ENCODE measurements around the gene INPP4B.

The INPP4B gene

GRCh38 chr4:142265946-142266345 is 580.2 kb downstream of the INPP4B start:
- H3K36me3 ChIP-seq (ENCODE audit: insufficient read depth) = no peaks in the 10 kb centered on the region
- H3K27ac ChIP-seq = no peak overlapping the region
- no peaks in the 10 kb centered on the region for H3K4me1 ChIP-seq (ENCODE audit: low read depth, poor library complexity, severe bottlenecking)
- no peaks in the 10 kb centered on the region for H3K27me3 ChIP-seq (ENCODE audit: insufficient read depth, low read depth)
- H4K20me1 ChIP-seq (ENCODE audit: insufficient read depth) = no peaks in the 10 kb centered on the region
- H2AFZ ChIP-seq (ENCODE audit: low read depth) = no peak overlapping the region
- no peak overlapping the region for H3K9ac ChIP-seq
- H3K4me3 ChIP-seq (IDR thresholded peaks at IDR 0.05; ENCODE audit: insufficient read depth, low read depth, low read length) = no peak overlapping the region
- no peak overlapping the region for H3K4me2 ChIP-seq
- TF ChIP-seq CTCF (conservative IDR thresholded peaks at IDR 0.05; ENCODE audit: low read depth, low read length) = no peak
- no peaks in the 10 kb centered on the region for H3K79me2 ChIP-seq (ENCODE audit: insufficient read depth, low read depth)

GRCh38 chr4:142265536-142265935 is 580.6 kb downstream of the INPP4B start:
- Histone ChIP-seq H2AFZ (ENCODE audit: low read depth) (no peak overlapping the region), H3K36me3 (ENCODE audit: insufficient read depth) (no peaks in the 10 kb centered on the region), H3K4me1 (ENCODE audit: low read depth, poor library complexity, severe bottlenecking) (no peaks in the 10 kb centered on the region), H3K27ac (no peak overlapping the region), H3K9ac (no peak overlapping the region), H4K20me1 (ENCODE audit: insufficient read depth) (no peaks in the 10 kb centered on the region), H3K4me3 (IDR thresholded peaks at IDR 0.05; ENCODE audit: insufficient read depth, low read depth, low read length) (no peak overlapping the region), H3K4me2 (no peak overlapping the region), H3K27me3 (ENCODE audit: insufficient read depth, low read depth) (no peaks in the 10 kb centered on the region), H3K79me2 (ENCODE audit: insufficient read depth, low read depth) (no peaks in the 10 kb centered on the region)
- TF ChIP-seq CTCF (conservative IDR thresholded peaks at IDR 0.05; ENCODE audit: low read depth, low read length) = no peak

- no peak overlapping the region for H3K27ac ChIP-seq
- no peak overlapping the region for H2AFZ ChIP-seq (ENCODE audit: low read depth)
- no peak for TF ChIP-seq CTCF (conservative IDR thresholded peaks at IDR 0.05; ENCODE audit: low read depth, low read length)
- no peaks in the 10 kb centered on the region for H3K79me2 ChIP-seq (ENCODE audit: insufficient read depth, low read depth)
- no peaks in the 10 kb centered on the region for H3K36me3 ChIP-seq (ENCODE audit: insufficient read depth)
- no peaks in the 10 kb centered on the region for H4K20me1 ChIP-seq (ENCODE audit: insufficient read depth)
- no peak overlapping the region for H3K9ac ChIP-seq
- no peak overlapping the region for H3K4me2 ChIP-seq
- no peaks in the 10 kb centered on the region for H3K27me3 ChIP-seq (ENCODE audit: insufficient read depth, low read depth)
- H3K4me3 ChIP-seq (IDR thresholded peaks at IDR 0.05; ENCODE audit: insufficient read depth, low read depth, low read length) = no peak overlapping the region
- no peaks in the 10 kb centered on the region for H3K4me1 ChIP-seq (ENCODE audit: low read depth, poor library complexity, severe bottlenecking)
Measured at GRCh38 chr4:142264961-142265360, 581.1 kb downstream of the INPP4B start.

- Histone ChIP-seq H2AFZ (ENCODE audit: low read depth) (no peak overlapping the region), H3K4me3 (IDR thresholded peaks at IDR 0.05; ENCODE audit: insufficient read depth, low read depth, low read length) (no peak overlapping the region), H3K9ac (no peak overlapping the region), H3K79me2 (ENCODE audit: insufficient read depth, low read depth) (no peaks in the 10 kb centered on the region), H3K27me3 (ENCODE audit: insufficient read depth, low read depth) (no peaks in the 10 kb centered on the region), H3K36me3 (ENCODE audit: insufficient read depth) (no peaks in the 10 kb centered on the region), H4K20me1 (ENCODE audit: insufficient read depth) (no peaks in the 10 kb centered on the region), H3K27ac (no peak overlapping the region), H3K4me1 (ENCODE audit: low read depth, poor library complexity, severe bottlenecking) (no peaks in the 10 kb centered on the region), H3K4me2 (no peak overlapping the region)
- TF ChIP-seq CTCF (conservative IDR thresholded peaks at IDR 0.05; ENCODE audit: low read depth, low read length) = no peak
Measured at GRCh38 chr4:142262956-142263355, 583.1 kb downstream of the INPP4B start.

Data from KMS-11 (cell line).